Measurements from ENCODE around the gene KHK.

DNA sequence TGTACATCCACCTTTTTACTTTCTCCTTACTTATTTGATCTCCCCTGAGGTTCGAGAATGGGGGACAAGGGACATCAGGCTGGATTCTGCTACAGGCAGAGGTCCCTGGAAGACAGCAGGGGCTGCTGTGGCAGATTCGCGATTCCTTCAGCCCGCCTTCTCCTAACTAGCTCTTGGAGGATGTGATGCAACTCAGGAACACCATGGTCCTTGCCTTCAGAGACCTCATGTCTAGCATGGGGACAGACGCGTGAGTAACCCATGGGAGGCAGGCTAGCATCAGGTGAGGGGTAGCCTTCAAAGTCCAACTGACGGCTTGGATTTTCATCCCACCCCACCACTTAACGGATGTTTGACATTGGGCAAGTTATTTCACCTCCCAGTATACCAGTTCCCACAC, 61.4 kb downstream of the KHK start:
- TF ChIP-seq, protein P1, sequence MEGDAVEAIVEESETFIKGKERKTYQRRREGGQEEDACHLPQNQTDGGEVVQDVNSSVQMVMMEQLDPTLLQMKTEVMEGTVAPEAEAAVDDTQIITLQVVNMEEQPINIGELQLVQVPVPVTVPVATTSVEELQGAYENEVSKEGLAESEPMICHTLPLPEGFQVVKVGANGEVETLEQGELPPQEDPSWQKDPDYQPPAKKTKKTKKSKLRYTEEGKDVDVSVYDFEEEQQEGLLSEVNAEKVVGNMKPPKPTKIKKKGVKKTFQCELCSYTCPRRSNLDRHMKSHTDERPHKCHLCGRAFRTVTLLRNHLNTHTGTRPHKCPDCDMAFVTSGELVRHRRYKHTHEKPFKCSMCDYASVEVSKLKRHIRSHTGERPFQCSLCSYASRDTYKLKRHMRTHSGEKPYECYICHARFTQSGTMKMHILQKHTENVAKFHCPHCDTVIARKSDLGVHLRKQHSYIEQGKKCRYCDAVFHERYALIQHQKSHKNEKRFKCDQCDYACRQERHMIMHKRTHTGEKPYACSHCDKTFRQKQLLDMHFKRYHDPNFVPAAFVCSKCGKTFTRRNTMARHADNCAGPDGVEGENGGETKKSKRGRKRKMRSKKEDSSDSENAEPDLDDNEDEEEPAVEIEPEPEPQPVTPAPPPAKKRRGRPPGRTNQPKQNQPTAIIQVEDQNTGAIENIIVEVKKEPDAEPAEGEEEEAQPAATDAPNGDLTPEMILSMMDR (IDR thresholded peaks at IDR 0.05): no peak
- TF ChIP-seq FOXJ3 (CRISPR knock-in tag; IDR thresholded peaks at IDR 0.05): no peak

Measured in SK-N-SH (cell line).